HUES48 (cell line): ENCODE data around the gene VANGL2.

ENCODE experiments used
- H3K27ac ChIP-seq: one replicate; pipeline ENCODE4 v1.7.0; 2013; ENCODE audit warnings: low read depth, low read length, inconsistent platforms
- H3K27me3 ChIP-seq: 2 replicates; pipeline ENCODE4 v1.6.1; 2013; ENCODE audit warnings: mild to moderate bottlenecking, low read length; ENCODE audit not compliant: control insufficient read depth, insufficient read depth
- H3K36me3 ChIP-seq: 2 replicates; pipeline ENCODE4 v1.6.1; 2013; ENCODE audit warnings: low read length; ENCODE audit not compliant: control insufficient read depth, insufficient read depth
- H3K4me1 ChIP-seq: 2 replicates; pipeline ENCODE4 v1.6.1; 2013; ENCODE audit warnings: mild to moderate bottlenecking, low read length; ENCODE audit not compliant: control insufficient read depth, insufficient read depth
- H3K4me3 ChIP-seq: 2 replicates; pipeline ENCODE4 v1.5.1; 2013; ENCODE audit warnings: mild to moderate bottlenecking, low read depth, low read length
- H3K9ac ChIP-seq: 2 replicates; pipeline ENCODE4 v1.6.1; 2013; ENCODE audit warnings: mild to moderate bottlenecking, low read depth, low read length, moderate library complexity
- H3K9me3 ChIP-seq: 2 replicates; pipeline ENCODE4 v1.6.1; 2013; ENCODE audit warnings: low read length; ENCODE audit not compliant: control insufficient read depth, insufficient read depth

VANGL2 gene

GRCh38 chr1:160466961-160467360 lies 66.6 kb downstream of the VANGL2 start:
- H3K4me3 ChIP-seq: no peak overlapping the region
- H3K27ac ChIP-seq: no peak overlapping the region
- no peaks in the 10 kb centered on the region for H3K36me3 ChIP-seq
- H3K27me3 ChIP-seq: no peaks in the 10 kb centered on the region
- H3K9ac ChIP-seq: no peak overlapping the region
- H3K4me1 ChIP-seq: peaks cover 7% of the 10 kb centered on the region; the same call in 1 of the 2 replicates
- no peaks in the 10 kb centered on the region for H3K9me3 ChIP-seq

- Histone ChIP-seq H3K4me3 (no peak overlapping the region), H3K4me1 (peaks cover 7% of the 10 kb centered on the region; the same call in 1 of the 2 replicates), H3K27ac (no peak overlapping the region)
Observed at GRCh38 chr1:160467576-160467975, 67.2 kb downstream of the VANGL2 start.

GRCh38 chr1:160471253-160471652 lies 70.9 kb downstream of the VANGL2 start:
- H3K36me3 ChIP-seq: no peaks in the 10 kb centered on the region
- no peak overlapping the region for H3K4me3 ChIP-seq
- no peak overlapping the region for H3K9ac ChIP-seq
- H3K9me3 ChIP-seq: no peaks in the 10 kb centered on the region
- no peaks in the 10 kb centered on the region for H3K27me3 ChIP-seq
- no peaks in the 10 kb centered on the region for H3K4me1 ChIP-seq
- H3K27ac ChIP-seq: no peak overlapping the region

More at GRCh38 chr1:160467576-160467975, 67.2 kb downstream of the VANGL2 start:
- Histone ChIP-seq H3K36me3 (no peaks in the 10 kb centered on the region), H3K9me3 (no peaks in the 10 kb centered on the region), H3K9ac (no peak overlapping the region), H3K27me3 (no peaks in the 10 kb centered on the region)

- no peaks in the 10 kb centered on the region for H3K36me3 ChIP-seq
- no peaks in the 10 kb centered on the region for H3K4me1 ChIP-seq
- no peak overlapping the region for H3K9ac ChIP-seq
- no peak overlapping the region for H3K27ac ChIP-seq
- H3K4me3 ChIP-seq: no peak overlapping the region
- no peaks in the 10 kb centered on the region for H3K9me3 ChIP-seq
- no peaks in the 10 kb centered on the region for H3K27me3 ChIP-seq
Observed at GRCh38 chr1:160472112-160472511, 71.7 kb downstream of the VANGL2 start.

- Histone ChIP-seq H3K9ac (no peak overlapping the region), H3K9me3 (no peaks in the 10 kb centered on the region), H3K27ac (no peak overlapping the region), H3K27me3 (no peaks in the 10 kb centered on the region), H3K4me1 (no peaks in the 10 kb centered on the region), H3K36me3 (no peaks in the 10 kb centered on the region), H3K4me3 (no peak overlapping the region)
Observed at GRCh38 chr1:160474392-160475242, 74.3 kb downstream of the VANGL2 start.
